GM18505 (cell line): Measurements from ENCODE around the gene HCFC1R1.

ENCODE experiments used
- ATAC-seq: cut with Tn5 transposase; IDR thresholded peaks from one replicate; pipeline ENCODE4 v1.9.1; 2021; ENCODE audit not compliant: unreplicated experiment
- POLR2A ChIP-seq: IDR thresholded peaks from 4 replicates; pipeline ENCODE4 v1.6.1; 2011; ENCODE audit warnings: borderline replicate concordance; ENCODE audit not compliant: insufficient read depth, insufficient read length; ENCODE audit errors: extremely low read depth

The HCFC1R1 gene

GRCh38 chr16:3030222-3031212 is 6.8 kb upstream of the HCFC1R1 start:
- TF ChIP-seq POLR2A: no peak
- ATAC-seq: no peak

DNA sequence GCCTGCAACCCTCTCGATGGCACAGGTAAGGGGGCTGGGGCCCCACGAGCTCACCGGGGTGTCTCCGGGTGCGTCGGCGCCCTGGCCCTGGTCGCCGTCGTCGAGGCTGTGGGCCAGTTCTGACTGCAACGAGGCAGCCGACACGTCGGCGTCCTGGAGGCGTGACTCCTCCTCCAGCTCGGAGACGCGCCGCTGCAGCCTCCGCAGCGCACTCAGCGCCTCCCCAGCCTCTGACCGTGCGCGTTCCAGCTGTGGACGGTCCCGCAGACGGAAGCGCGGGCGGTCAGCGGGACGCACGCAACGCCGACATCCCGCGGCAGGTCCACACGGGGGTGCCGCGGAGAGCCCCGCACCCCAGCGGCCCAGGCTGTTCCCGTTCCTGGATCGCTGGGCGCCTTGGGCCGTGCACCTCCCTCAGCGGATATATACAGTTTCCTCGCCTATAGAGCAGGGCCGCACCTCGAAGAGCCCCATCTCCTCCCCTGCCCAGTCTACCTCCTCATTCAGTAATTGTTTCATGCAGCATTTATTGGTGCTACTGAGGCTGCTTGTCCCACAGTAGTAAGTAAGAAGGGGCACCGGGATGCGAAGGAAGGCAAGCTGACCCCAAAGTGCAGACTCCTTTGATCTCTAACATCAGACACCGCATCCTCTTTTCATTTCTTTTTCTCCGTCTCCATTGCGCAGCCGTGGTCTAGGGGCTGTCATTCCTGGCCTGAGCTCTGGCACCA is 5.9 kb upstream of the HCFC1R1 start:
- ATAC-seq: no peak
- no peak for TF ChIP-seq POLR2A

DNA sequence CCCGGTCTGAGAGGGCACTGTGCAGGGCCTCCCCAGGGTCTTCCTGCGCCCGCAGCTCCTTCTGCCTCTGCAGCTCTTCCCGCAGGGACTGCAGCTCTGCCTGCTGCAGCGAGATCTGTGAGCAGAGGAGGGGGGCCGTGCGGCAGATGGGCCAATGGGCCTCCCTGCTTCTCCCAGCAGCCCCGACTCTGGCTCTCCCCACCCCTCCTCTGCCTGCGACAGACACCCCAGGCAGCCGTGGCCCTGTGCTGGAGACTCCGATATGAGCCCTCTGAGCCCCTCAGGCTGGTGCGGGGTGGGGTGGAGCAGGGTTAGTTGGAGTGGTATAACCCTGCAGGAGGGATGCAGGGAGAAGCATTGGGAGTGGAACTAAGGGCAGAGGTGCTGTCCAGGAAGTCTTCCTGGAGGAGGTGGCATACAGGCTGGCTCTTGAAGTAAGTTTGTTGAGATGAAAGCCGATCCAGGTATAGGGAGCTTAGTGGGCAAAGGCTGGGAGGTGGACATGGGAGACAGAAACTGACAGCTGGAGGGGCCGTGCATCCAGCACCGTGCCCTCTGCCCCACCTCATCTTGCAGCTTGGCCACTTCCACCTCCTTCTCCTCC is 5.1 kb upstream of the HCFC1R1 start:
- no peak for TF ChIP-seq POLR2A

GRCh38 chr16:3027983-3028715 is 4.4 kb upstream of the HCFC1R1 start:
- ATAC-seq: peak; percentile 29
- no peak for TF ChIP-seq POLR2A

More for the DNA sequence above, 5.1 kb upstream of the HCFC1R1 start:
- no peak for ATAC-seq

DNA sequence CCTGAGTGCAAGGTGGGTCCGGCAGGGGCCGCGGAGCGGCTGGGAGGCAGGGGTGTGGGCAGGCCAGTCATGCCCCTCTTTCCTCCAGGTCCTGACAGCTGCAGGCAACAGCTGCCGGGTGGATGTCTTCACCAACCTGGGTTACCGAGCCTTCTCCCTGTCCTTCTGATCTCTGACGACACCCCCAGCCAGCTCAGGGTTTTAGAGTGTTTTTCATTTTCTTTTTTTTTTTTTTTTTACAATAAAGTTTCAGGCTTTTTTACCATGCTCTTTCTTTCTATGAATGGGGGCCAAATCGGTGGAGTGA is 3.7 kb upstream of the HCFC1R1 start:
- ATAC-seq: no peak
- TF ChIP-seq POLR2A: no peak

GRCh38 chr16:3026609-3027488 is 3.1 kb upstream of the HCFC1R1 start:
- TF ChIP-seq POLR2A: no peak
- no peak for ATAC-seq

DNA sequence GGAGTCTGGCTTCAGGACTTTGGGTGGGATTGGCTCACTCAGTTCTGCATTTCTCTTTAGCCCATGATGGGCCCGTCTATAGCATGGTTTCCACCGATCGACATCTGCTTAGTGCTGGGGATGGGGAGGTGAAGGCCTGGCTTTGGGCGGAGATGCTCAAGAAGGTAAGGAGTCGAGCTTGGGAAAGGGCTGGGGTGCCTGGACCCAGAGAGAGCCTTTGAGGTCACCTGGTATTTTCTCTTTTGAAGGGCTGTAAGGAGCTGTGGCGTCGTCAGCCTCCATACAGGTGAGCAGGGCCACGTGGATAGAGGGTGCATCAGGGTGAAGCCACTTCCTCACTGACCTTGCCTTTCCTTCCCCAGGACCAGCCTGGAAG is 2.2 kb upstream of the HCFC1R1 start:
- ATAC-seq: no peak
- no peak for TF ChIP-seq POLR2A

DNA sequence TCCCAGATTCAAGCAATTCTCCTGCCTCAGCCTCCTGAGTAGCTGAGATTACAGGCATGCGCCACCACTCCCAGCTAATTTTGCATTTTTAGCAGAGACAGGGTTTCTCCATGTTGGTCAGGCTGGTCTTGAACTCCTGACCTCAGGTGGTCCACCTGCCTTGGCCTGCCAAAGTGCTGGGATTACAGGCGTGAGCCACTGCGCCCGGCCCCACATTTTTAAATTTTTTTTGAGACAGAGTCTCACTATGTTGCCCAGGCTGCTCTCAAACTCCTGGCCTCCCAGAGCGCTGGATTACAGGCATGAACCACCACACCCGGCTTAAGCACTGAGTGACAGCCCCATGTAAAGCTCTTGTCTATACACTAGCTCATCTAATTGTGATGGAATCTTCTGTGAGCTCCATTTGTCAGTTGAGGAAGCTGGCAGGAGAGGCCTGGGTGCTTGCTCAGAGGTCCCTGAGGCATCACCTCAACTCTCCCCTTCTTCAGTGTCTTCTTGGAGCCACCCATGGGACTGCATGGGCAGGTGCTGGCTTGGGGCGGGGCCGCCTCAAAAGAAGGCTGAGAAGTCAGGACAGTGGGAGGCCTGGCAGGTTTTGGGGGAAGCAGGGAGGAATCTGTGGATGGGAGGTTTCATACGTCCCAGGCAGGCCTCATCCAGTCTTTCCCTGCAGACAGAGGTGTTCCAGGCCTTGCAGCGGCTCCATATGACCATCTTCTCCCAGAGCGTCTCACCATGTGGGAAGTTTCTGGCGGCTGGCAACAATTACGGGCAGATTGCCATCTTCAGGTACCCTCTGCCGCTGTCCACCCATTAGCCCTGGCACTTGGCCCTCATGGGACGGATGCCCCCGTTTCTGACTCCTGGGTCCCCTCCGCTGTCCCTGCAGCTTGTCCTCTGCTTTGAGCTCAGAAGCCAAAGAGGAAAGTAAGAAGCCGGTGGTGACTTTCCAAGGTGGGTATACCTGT is 1.6 kb upstream of the HCFC1R1 start:
- TF ChIP-seq POLR2A: no peak
- no peak for ATAC-seq

DNA sequence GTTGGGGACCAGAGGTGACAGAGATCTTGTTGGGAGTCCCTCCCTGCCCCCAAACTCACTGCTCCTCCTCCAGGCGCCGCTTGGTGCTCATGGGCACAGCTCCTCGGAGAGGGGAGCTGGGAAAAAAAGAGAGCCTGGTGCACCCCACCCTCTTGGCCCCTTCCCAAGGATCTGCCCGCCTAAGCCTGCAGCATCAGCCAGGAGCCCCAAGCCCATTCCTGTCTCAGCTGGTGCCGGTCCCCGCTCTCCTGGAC is 400 bp downstream of the HCFC1R1 start:
- ATAC-seq: peak; percentile 0
- no peak for TF ChIP-seq POLR2A

DNA sequence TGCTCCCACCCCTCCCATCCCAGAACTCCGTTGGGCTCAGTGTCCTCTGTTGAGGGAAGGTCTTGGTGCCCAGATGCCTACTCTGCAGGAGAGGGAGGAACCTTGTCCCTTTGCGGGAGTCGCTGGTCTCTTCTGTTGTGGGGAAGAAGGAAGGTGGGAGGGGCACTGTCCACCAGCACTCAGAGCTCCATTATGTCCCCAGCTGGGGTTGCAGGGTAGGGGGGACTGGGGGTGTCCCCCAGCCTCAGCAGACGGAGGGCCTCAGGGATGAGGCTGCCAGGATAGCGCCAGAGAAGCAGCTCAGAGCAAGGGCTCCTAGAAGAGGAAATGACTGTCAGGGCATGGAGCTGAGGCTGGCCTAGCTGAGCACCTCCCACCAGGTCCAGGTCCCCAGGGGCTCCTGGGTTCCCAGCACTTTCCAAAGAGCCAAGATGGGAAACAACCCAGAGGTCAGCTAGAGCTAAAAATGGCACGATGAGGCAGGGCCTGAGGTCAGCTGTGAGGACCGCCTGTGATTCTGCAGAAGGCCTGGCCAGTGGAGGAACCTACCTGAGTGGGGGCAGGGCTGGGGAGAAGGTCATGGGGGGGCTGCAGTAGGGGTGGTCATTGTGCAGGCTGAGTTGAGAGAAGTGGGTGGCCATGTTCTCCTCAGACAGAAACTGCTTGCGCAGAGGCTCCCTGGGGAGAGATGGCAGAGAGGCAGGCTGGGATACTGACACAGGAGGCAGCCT is 893 bp downstream of the HCFC1R1 start:
- TF ChIP-seq POLR2A: no peak
- ATAC-seq: no peak

DNA sequence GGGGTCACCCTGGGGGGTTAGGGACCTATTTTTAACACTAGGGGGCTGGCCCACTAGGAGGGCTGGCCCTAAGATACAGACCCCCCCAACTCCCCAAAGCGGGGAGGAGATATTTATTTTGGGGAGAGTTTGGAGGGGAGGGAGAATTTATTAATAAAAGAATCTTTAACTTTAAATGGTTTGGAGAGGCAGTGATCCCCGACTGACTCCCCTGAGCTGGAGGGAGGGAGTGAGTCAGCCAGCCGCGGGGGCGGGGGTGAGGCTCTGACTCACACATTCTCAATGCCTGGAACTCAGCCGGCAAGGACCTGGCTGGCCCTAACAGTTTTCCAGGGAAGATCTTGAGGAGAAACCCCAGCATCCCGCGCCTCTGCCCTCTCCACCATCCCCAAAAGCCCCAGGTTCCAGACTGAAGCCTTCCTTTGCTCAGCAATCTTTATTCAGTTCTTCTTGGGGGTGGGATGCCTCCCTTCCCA is 1.5 kb downstream of the HCFC1R1 start:
- no peak for TF ChIP-seq POLR2A
- no peak for ATAC-seq
